Epithelial cell of proximal tubule (primary cell): ENCODE results near the gene BAZ2B. TPM values are rescaled to one million over a fixed set of nuclear protein-coding genes. Genes with fewer than 3 reads are reported as not detected.

Experiments used
- DNase-seq: peaks from one replicate; pipeline ENCODE4 v3.0.0-alpha.2; 2011; ENCODE audit warnings: low read depth
- H3K4me3 ChIP-seq: 2 replicates; pipeline ENCODE4 v1.5.1; 2011; ENCODE audit warnings: low read depth, mild to moderate bottlenecking, low read length
- CTCF ChIP-seq: conservative IDR thresholded peaks from 2 replicates; pipeline ENCODE4 v1.5.1; 2012; ENCODE audit warnings: low read depth, mild to moderate bottlenecking, low read length
- total RNA-seq: library from RNA; depleted of rRNA; stranded (reverse); fragments of >200 nt; gene quantifications from 2 replicates; pipeline ENCODE4 v1.2.3, GENCODE V29; 2015

BAZ2B gene
- total RNA-seq, 1 donor from 2014 or later = 34.1 TPM

DNA sequence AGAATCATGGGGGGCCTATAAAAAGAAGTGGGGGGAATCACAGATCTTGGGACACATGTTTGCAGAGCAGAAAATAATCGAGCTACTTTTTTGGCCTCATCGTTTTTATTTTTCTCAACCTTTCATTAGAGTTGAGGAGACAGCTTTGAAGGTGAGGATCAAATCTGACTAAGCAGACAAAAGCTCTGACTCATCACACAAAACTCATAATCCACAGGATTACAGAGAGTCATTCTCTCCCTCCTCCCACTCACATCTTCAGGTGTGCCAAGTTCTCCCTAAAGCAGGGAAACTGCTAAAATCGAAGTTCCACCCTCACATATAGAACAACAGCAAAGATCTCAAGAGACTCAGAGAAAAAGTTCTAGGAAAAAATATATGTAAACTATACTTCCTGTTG lies 15.6 kb downstream of the BAZ2B start:
- no peak for TF ChIP-seq CTCF
- no peak for DNase-seq
- H3K4me3 ChIP-seq = no peak overlapping the region

GRCh38 chr2:159595410-159596046 lies 20.8 kb downstream of the BAZ2B start:
- no peak overlapping the region for H3K4me3 ChIP-seq
- no peak for TF ChIP-seq CTCF
- DNase-seq = no peak

GRCh38 chr2:159592441-159592840 lies 23.9 kb downstream of the BAZ2B start:
- no peak overlapping the region for H3K4me3 ChIP-seq
- TF ChIP-seq CTCF = no peak
- no peak for DNase-seq

DNA sequence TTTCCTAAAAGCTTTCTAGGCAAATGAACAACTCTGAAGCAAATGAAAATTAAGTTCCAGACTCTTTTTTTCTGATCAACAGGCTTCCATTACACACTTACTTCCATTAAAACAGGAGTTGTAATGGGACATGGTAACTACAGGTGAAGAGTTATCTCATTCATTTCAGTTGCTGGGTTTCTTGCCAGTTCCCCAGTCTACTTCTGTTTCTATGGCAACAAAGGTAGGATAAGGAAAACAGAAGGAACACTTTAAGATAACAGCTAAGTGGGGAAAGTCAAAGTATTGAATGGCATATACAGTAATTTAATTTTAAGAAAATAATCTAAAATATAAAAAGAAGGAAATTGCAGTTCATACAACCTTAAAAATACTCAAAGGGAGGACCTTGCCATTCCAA lies 25.1 kb downstream of the BAZ2B start:
- no peak for TF ChIP-seq CTCF
- DNase-seq = no peak
- H3K4me3 ChIP-seq = no peak overlapping the region

GRCh38 chr2:159589286-159589685 lies 27.1 kb downstream of the BAZ2B start:
- DNase-seq = no peak
- no peak for TF ChIP-seq CTCF
- H3K4me3 ChIP-seq = no peak overlapping the region

GRCh38 chr2:159586034-159586433 lies 30.3 kb downstream of the BAZ2B start:
- TF ChIP-seq CTCF = no peak
- no peak overlapping the region for H3K4me3 ChIP-seq
- no peak for DNase-seq

- TF ChIP-seq CTCF = no peak
- no peak for DNase-seq
- no peak overlapping the region for H3K4me3 ChIP-seq
These were observed 30.7 kb downstream of the BAZ2B start for GRCh38 chr2:159585622-159586021.
